KMS-11 (cell line): Measurements from ENCODE around the gene MGAT5B.

Experiments
- H2AFZ ChIP-seq: fragments of 200-600 bp; sonication (generic); 2 replicates; pipeline ENCODE4 v1.6.1; 2016; ENCODE audit warnings: antibody characterized with exemption, mixed run types, low read depth
- H3K27ac ChIP-seq: fragments of 200-600 bp; sonication (generic); 2 replicates; pipeline ENCODE4 v1.6.1; 2016; ENCODE audit warnings: mild to moderate bottlenecking, mixed run types
- H3K27me3 ChIP-seq: fragments of 200-600 bp; sonication (generic); 2 replicates; pipeline ENCODE4 v1.6.1; 2017; ENCODE audit warnings: mild to moderate bottlenecking, low read depth, mixed run types, moderate library complexity; ENCODE audit not compliant: insufficient read depth
- H3K36me3 ChIP-seq: fragments of 200-600 bp; sonication (generic); 2 replicates; pipeline ENCODE4 v1.6.1; 2017; ENCODE audit warnings: mild to moderate bottlenecking, mixed run types; ENCODE audit not compliant: insufficient read depth
- H3K4me1 ChIP-seq: fragments of 200-600 bp; sonication (generic); 2 replicates; pipeline ENCODE4 v1.6.1; 2016; ENCODE audit warnings: mild to moderate bottlenecking, low read depth, mixed run types; ENCODE audit not compliant: poor library complexity, severe bottlenecking
- H3K4me2 ChIP-seq: fragments of 200-600 bp; sonication (generic); 2 replicates; pipeline ENCODE4 v1.7.0; 2016; ENCODE audit warnings: mild to moderate bottlenecking, mixed run types
- H3K4me3 ChIP-seq: fragments of 200-600 bp; sonication (generic); IDR thresholded peaks from 2 replicates; pipeline ENCODE4 v1.6.1; 2017; ENCODE audit warnings: low read depth, low read length, mixed read lengths; ENCODE audit not compliant: insufficient read depth
- H3K79me2 ChIP-seq: fragments of 200-600 bp; sonication (generic); 2 replicates; pipeline ENCODE4 v1.6.1; 2016; ENCODE audit warnings: low read depth, mixed run types; ENCODE audit not compliant: insufficient read depth
- H3K9ac ChIP-seq: fragments of 200-600 bp; sonication (generic); 2 replicates; pipeline ENCODE4 v1.6.1; 2016; ENCODE audit warnings: mild to moderate bottlenecking, mixed run types
- H4K20me1 ChIP-seq: fragments of 200-600 bp; sonication (generic); 2 replicates; pipeline ENCODE4 v1.6.1; 2016; ENCODE audit warnings: mild to moderate bottlenecking, mixed run types; ENCODE audit not compliant: insufficient read depth
- TF ChIP-seq, protein P1 (sequence below): fragments of 200-600 bp; sonication (generic); conservative IDR thresholded peaks from 2 replicates; pipeline ENCODE4 v1.6.1; 2017; ENCODE audit warnings: low read depth, mild to moderate bottlenecking, antibody characterized with exemption, low read length, moderate library complexity, mixed read lengths

Gene MGAT5B

DNA sequence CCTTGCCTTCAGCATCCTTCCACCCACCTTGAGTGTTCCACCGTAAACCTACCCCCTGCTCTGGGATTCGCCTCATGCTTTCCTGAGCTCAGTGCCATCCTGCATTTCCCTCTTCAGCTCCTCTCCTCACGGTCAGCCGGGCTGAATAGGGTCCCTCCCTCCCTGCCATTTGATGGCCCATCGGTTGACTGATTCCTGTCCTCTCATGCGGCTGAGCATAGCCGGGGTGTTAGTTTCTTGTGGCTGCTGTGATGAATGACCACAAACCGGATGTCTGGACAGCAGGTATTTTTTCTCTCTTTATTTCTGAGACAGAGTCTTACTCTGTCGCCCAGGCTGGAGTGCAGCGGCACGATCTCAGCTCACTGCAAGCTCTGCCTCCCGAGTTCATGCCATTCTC is 44.1 kb upstream of the MGAT5B start:
- Histone ChIP-seq H3K27ac (no peak overlapping the region), H3K4me3 (no peak overlapping the region), H3K4me1 (no peaks in the 10 kb centered on the region), H4K20me1 (no peaks in the 10 kb centered on the region), H2AFZ (no peak overlapping the region), H3K27me3 (no peaks in the 10 kb centered on the region), H3K36me3 (no peaks in the 10 kb centered on the region), H3K4me2 (no peak overlapping the region), H3K9ac (no peak overlapping the region), H3K79me2 (no peaks in the 10 kb centered on the region)
- TF ChIP-seq, protein P1, sequence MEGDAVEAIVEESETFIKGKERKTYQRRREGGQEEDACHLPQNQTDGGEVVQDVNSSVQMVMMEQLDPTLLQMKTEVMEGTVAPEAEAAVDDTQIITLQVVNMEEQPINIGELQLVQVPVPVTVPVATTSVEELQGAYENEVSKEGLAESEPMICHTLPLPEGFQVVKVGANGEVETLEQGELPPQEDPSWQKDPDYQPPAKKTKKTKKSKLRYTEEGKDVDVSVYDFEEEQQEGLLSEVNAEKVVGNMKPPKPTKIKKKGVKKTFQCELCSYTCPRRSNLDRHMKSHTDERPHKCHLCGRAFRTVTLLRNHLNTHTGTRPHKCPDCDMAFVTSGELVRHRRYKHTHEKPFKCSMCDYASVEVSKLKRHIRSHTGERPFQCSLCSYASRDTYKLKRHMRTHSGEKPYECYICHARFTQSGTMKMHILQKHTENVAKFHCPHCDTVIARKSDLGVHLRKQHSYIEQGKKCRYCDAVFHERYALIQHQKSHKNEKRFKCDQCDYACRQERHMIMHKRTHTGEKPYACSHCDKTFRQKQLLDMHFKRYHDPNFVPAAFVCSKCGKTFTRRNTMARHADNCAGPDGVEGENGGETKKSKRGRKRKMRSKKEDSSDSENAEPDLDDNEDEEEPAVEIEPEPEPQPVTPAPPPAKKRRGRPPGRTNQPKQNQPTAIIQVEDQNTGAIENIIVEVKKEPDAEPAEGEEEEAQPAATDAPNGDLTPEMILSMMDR: no peak

DNA sequence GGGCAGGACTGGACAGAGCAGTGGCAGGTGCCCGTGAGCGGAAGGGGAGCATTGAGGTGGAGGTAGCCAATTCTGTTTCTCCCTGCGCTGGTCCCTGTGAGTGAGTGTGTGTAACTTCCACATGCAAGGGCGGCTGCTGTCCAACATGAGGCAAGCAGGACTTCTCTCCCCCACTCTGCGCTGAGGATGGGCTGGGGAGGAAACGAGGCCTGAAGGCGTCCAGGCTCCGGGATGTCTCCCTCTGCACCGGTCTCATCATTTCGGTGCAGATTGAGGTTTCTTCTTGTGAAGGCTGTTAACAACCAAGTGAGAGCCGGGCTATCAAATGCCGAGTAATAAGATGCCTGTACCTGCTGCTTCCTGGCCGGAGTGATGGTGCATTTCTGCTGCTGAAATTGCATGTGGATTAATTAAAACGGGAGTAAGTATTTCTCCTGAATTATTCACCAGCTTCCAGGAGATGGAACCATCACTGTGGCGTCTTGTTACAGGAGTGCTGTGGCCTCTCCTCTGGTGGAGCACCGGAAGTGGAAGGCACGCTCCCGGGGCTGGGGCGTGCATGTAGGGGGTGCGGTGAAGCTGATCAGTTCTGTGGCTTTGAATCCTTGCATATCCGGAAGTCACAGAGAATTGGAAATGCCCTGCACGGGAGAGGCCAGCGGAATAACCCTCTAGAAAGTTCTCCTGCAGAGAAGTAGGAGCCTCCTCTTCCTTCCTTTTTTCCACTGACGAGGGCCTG is 41.7 kb upstream of the MGAT5B start:
- H4K20me1 ChIP-seq: no peaks in the 10 kb centered on the region
- no peaks in the 10 kb centered on the region for H3K4me1 ChIP-seq
- no peak overlapping the region for H3K9ac ChIP-seq
- no peaks in the 10 kb centered on the region for H3K79me2 ChIP-seq
- TF ChIP-seq, protein P1: no peak
- no peaks in the 10 kb centered on the region for H3K36me3 ChIP-seq
- no peak overlapping the region for H3K4me3 ChIP-seq
- no peak overlapping the region for H3K27ac ChIP-seq
- no peak overlapping the region for H2AFZ ChIP-seq
- H3K4me2 ChIP-seq: no peak overlapping the region
- no peaks in the 10 kb centered on the region for H3K27me3 ChIP-seq

DNA sequence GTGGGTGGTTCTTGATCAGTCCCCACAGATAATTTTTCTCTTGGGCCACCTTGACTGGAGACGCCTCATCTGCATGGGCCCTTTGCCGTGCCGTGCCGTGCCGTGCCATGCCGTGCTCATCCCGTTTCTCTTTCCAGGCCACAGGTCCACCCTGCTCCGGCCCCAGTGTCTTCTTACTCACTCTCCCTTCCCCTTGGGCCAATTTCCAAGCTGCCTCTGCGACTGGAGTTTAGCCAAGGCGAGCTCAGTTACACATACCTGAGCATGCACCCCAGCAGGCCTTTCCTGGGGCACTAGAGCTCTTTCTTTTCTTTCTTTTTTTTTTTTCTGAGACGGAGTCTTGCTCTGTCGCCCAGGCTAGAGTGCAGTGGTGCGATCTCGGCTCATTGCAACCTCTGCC is 40.5 kb upstream of the MGAT5B start:
- no peaks in the 10 kb centered on the region for H3K79me2 ChIP-seq
- no peak overlapping the region for H3K27ac ChIP-seq
- TF ChIP-seq, protein P1: no peak
- H3K27me3 ChIP-seq: no peaks in the 10 kb centered on the region
- H2AFZ ChIP-seq: no peak overlapping the region
- no peaks in the 10 kb centered on the region for H4K20me1 ChIP-seq
- H3K36me3 ChIP-seq: no peaks in the 10 kb centered on the region
- H3K4me2 ChIP-seq: no peak overlapping the region
- no peak overlapping the region for H3K4me3 ChIP-seq
- no peak overlapping the region for H3K9ac ChIP-seq
- H3K4me1 ChIP-seq: no peaks in the 10 kb centered on the region

DNA sequence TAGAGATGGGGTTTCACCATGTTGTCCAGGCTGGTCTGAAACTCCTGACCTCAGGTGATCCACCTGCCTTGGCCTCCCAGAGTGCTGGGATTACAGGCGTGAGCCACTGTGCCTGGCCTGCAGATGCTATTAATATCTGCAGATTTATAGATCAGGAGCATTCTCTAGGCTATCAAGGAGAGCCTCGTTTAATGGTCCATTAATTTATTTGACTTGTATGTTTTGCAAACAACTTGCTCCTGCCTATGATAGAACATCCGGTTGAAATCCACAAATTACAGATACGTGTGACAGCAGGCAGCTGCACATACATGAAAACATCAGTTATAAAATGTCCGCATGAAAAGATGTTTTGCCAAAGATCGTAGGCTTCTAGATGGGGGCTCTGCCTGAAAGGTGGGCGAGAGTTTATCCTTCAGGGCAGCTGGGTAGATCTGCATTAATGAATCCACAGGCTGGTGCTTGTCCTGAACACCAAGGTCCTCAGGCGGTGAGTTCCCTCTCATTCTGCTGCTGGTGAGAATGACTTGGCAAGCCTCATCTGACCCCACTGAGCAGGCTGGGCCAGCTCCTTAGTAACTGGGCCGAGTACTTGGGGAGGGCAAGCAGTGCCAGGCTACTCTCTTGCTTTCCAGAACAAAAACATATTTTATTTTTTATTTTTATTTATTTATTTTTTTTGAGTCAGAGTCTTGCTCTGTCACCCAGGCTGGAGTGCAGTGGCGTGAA is 37.1 kb upstream of the MGAT5B start:
- Histone ChIP-seq H3K36me3 (no peaks in the 10 kb centered on the region), H4K20me1 (no peaks in the 10 kb centered on the region), H3K4me3 (no peak overlapping the region), H3K27ac (no peak overlapping the region), H3K4me2 (no peak overlapping the region), H2AFZ (no peak overlapping the region), H3K4me1 (no peaks in the 10 kb centered on the region), H3K79me2 (no peaks in the 10 kb centered on the region), H3K9ac (no peak overlapping the region), H3K27me3 (no peaks in the 10 kb centered on the region)
- TF ChIP-seq, protein P1: no peak
